K562 (cell line): Measurements from ENCODE around the gene PPIE. TPM values are rescaled to one million over a fixed set of nuclear protein-coding genes. Genes with fewer than 3 reads are reported as not detected.

Experiments
- CC2D1A ChIP-seq: fragments of 450-650 bp; IDR thresholded peaks from 2 replicates; pipeline ENCODE4 v1.6.1; 2017; ENCODE audit warnings: mild to moderate bottlenecking
- HNRNPK ChIP-seq: fragments of 200-400 bp; formaldehyde crosslinking; IDR thresholded peaks from one replicate; pipeline ENCODE4 v1.6.1; 2018; ENCODE audit warnings: mild to moderate bottlenecking, low read depth, low read length; ENCODE audit not compliant: poor library complexity, severe bottlenecking
- RFX1 ChIP-seq: fragments of 450-650 bp; IDR thresholded peaks from 2 replicates; pipeline ENCODE4 v1.6.1; 2016; ENCODE audit warnings: mild to moderate bottlenecking, moderate library complexity
- ZNF224 ChIP-seq: sonication (generic); formaldehyde crosslinking; IDR thresholded peaks from 2 replicates; pipeline ENCODE4 v1.8.0; 2022; ENCODE audit warnings: mild to moderate bottlenecking, missing genetic modification reagents
- ZNF644 ChIP-seq: fragments of 200-800 bp; sonication (Bioruptor generic); IDR thresholded peaks from 2 replicates; pipeline ENCODE4 v1.6.1; 2016; ENCODE audit warnings: low read depth, missing genetic modification characterization, missing compliant biosample characterization
- polyA plus RNA-seq, 8 experiments: library from polyadenylated mRNA; depleted of rRNA in 4 of 8; stranded (reverse) in 5 of 8; unstranded in 3 of 8; fragments of >200 nt; fragmentation: Nextera tagmentation in 2 of 8; fragmentation: Illumina TruSeq in 1 of 8; extraction: Ambion mirVana in 2 of 8; extraction: Trizol in 1 of 8; gene quantifications; 2 replicates each; pipeline versions ENCODE4 v1.2.1 to v1.2.3, GENCODE V29; 2011 to 2014; ENCODE audit warnings: inconsistent platforms in 1 of 8, missing spikeins in 1 of 8
- total RNA-seq, 7 experiments: library from RNA; depleted of rRNA in 6 of 7; stranded (reverse); fragments of >200 nt in 6 of 7; fragmentation: Illumina TruSeq in 2 of 7; extraction: Trizol in 2 of 7; gene quantifications; 2 replicates each; pipeline versions ENCODE4 v1.2.1 to v1.2.3, GENCODE V29; 2011 to 2021; ENCODE audit warnings: low replicate concordance in 1 of 7
- TF ChIP-seq, protein P1 (sequence below): fragments of 250-450 bp; sonication (Bioruptor Pico); IDR thresholded peaks from 2 replicates; pipeline ENCODE4 v1.4.0; 2020; ENCODE audit warnings: mild to moderate bottlenecking, moderate library complexity
- TF ChIP-seq, protein P2 (sequence below): fragments of 450-650 bp; IDR thresholded peaks from 2 replicates; pipeline ENCODE4 v1.6.1; 2014; ENCODE audit warnings: low read depth, mild to moderate bottlenecking, moderate library complexity, borderline replicate concordance
- TF ChIP-seq, protein P3 (sequence below), 3 experiments: fragments of 200-800 bp in 1 of 3; sonication (Bioruptor generic) in 1 of 3; sonication (generic) in 1 of 3; formaldehyde crosslinking in 1 of 3; IDR thresholded peaks; 2 replicates each; pipeline versions ENCODE4 v1.6.1 to v1.8.0; 2016 to 2022; ENCODE audit warnings: mild to moderate bottlenecking in 2 of 3, missing compliant biosample characterization in 2 of 3, missing genetic modification characterization in 2 of 3, missing genetic modification reagents in 1 of 3
- TF ChIP-seq, protein P4 (sequence below): fragments of 250-450 bp; sonication (Bioruptor Pico); IDR thresholded peaks from 2 replicates; pipeline ENCODE4 v1.8.0; 2021; ENCODE audit warnings: moderate library complexity, mild to moderate bottlenecking, inconsistent platforms

PPIE gene
- total and polyA plus RNA-seq, 9 of the 15 experiments (the other 6 are each of a cell fraction or from before 2014, with no cell fraction given), result 75.4 to 444 (median 131) TPM

DNA sequence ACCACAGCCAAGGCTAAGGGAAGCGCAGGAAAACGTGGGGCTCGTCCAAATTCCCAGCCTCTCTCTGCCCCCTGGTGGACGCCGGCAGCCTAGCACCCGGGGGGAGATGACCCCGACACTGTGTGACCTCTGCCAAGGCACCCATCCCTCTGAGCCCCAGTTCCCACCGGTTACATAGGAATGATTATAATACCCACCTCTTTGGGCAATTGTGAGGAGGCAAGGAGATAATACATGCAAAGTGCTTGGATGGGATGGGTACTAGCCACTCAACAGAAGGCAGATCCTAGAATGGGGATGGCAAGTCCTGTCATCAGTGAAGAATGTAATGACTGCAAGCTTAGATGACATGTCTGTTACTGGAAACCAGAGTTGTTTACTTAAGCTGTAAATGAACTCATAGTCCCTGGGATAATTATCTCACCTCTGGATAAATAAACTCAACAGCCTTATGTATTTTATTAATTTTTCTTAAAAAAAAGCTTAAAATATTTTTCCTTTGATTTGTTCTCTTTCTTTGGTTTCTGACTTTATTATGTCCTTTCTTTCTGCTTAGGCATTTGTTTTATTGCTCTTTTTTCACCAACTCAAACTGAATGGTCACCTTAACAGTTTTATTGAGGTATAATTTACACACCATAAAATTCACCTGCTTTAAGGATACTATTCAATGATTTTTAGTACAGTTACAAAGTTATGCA is 61.2 kb downstream of the PPIE start (continued):
- TF ChIP-seq, protein P1, sequence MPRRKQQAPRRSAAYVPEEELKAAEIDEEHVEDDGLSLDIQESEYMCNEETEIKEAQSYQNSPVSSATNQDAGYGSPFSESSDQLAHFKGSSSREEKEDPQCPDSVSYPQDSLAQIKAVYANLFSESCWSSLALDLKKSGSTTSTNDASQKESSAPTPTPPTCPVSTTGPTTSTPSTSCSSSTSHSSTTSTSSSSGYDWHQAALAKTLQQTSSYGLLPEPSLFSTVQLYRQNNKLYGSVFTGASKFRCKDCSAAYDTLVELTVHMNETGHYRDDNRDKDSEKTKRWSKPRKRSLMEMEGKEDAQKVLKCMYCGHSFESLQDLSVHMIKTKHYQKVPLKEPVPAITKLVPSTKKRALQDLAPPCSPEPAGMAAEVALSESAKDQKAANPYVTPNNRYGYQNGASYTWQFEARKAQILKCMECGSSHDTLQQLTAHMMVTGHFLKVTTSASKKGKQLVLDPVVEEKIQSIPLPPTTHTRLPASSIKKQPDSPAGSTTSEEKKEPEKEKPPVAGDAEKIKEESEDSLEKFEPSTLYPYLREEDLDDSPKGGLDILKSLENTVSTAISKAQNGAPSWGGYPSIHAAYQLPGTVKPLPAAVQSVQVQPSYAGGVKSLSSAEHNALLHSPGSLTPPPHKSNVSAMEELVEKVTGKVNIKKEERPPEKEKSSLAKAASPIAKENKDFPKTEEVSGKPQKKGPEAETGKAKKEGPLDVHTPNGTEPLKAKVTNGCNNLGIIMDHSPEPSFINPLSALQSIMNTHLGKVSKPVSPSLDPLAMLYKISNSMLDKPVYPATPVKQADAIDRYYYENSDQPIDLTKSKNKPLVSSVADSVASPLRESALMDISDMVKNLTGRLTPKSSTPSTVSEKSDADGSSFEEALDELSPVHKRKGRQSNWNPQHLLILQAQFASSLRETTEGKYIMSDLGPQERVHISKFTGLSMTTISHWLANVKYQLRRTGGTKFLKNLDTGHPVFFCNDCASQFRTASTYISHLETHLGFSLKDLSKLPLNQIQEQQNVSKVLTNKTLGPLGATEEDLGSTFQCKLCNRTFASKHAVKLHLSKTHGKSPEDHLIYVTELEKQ (CRISPR knock-in tag), result no peak
- TF ChIP-seq ZNF644 (tag) (no peak), ZNF224 (CRISPR knock-in tag) (no peak), CC2D1A (peak; percentile 68; the same call in 1 of the 2 replicates), RFX1 (no peak), HNRNPK (no peak)
- TF ChIP-seq, protein P2, sequence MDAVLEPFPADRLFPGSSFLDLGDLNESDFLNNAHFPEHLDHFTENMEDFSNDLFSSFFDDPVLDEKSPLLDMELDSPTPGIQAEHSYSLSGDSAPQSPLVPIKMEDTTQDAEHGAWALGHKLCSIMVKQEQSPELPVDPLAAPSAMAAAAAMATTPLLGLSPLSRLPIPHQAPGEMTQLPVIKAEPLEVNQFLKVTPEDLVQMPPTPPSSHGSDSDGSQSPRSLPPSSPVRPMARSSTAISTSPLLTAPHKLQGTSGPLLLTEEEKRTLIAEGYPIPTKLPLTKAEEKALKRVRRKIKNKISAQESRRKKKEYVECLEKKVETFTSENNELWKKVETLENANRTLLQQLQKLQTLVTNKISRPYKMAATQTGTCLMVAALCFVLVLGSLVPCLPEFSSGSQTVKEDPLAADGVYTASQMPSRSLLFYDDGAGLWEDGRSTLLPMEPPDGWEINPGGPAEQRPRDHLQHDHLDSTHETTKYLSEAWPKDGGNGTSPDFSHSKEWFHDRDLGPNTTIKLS, result no peak
- TF ChIP-seq, protein P3, sequence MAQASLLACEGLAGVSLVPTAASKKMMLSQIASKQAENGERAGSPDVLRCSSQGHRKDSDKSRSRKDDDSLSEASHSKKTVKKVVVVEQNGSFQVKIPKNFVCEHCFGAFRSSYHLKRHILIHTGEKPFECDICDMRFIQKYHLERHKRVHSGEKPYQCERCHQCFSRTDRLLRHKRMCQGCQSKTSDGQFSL (CRISPR knock-in tag; IDR thresholded peaks at IDR 0.05), result peak; percentile 12; the same call in 1 of the 2 replicates
- TF ChIP-seq, protein P3 (tag; IDR thresholded peaks at IDR 0.05), result no peak
- TF ChIP-seq, protein P4, sequence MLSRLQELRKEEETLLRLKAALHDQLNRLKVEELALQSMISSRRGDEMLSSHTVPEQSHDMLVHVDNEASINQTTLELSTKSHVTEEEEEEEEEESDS (CRISPR knock-in tag), result no peak
